ENCODE results near the gene SH3BP1. TPM values are rescaled to one million over a fixed set of nuclear protein-coding genes. Genes with fewer than 3 reads are reported as not detected.

Gene SH3BP1
- total RNA-seq, 6 donors from 2014 or later = 11.4 to 58.7 (median 31.1) TPM

DNA sequence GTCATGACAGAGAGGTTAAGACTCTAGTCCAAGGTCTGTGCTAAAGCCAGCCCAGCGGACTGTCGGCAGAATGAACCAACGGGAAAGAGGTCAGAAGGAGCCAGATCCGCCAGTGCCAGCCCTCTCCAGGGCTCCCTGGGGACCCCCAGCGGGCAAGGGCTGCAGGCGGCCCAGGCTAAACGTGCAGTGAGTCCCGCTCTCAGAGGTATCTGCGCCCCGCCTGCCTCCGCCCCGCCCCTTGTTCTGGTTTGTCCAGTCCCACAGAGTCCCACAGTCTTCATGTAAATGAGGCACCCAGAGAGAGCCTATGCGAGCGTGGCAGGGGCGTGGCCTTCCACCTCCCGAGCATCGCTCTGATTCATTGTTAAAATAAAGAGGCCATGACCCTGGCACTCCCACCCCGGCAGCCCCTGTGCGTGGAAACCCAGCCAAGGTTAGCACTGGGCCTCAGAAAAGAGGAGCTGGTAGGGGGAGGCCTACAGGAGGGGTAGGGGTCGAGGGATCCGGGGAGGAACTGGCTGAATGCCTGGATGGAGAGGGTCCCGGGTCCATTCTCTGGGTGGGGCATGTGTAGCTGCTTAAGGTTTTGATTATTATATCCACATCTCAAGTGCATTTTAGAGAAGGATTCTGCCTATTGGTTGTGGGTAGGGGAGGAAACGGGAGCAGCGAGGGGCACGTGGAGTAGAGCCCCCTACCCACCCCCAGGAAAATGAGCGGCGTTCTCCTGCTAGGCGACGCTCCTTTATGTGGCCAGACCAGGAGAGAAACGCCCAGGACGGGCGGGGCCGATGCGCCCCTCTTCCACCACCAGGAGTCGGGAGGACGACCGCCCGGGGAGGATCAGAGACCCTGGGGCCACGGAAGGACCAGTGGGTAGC lies 57.4 kb downstream of the SH3BP1 start, which contains the start of gene TRIOBP:
TSS of gene TRIOBP (plus strand) at position 392 of the 881 bp plus-strand sequence. CDS start 4,318 bp downstream, outside the sequence.
- H3K4me3 ChIP-seq = peak within 1 kb of the TSS in 2 of 4 donors; percentile 13 to 31
- peaks cover under 1 to 29% (median 23%) of the 10 kb centered on the region in 4 donors for H3K36me3 ChIP-seq
- ATAC-seq (ENCODE audit: low FRiP score in 2 of 2) (peak; percentile 97 to 98), DNase-seq (peak; percentile 97)
- no peak within 1 kb of the TSS for H3K27ac ChIP-seq
- peaks cover 7 to 27% (median 16%) of the 10 kb centered on the region in 4 donors for H3K4me1 ChIP-seq
- 16 to 18% methylated on average over 19 to 37 of the region's 39 CpGs for WGBS, 2 donors
- TF ChIP-seq POLR2A (IDR thresholded peaks at IDR 0.05) (no peak), CTCF (IDR thresholded peaks at IDR 0.05) (peak; percentile 40 to 69 (median 46)), POLR2AphosphoS5 (IDR thresholded peaks at IDR 0.05) (peak in 1 of 2 donors; percentile 29)
- no peaks in the 10 kb centered on the region for H3K27me3 ChIP-seq
- no peaks in the 10 kb centered on the region for H3K9me3 ChIP-seq

- no peak for ATAC-seq (ENCODE audit: low FRiP score in 2 of 2)
- H3K27me3 ChIP-seq = no peaks in the 10 kb centered on the region
- H3K36me3 ChIP-seq = peaks cover 0 to 23% (median 17%) of the 10 kb centered on the region in 4 donors
- H3K4me3 ChIP-seq = no peak overlapping the region
- TF ChIP-seq POLR2AphosphoS5 (IDR thresholded peaks at IDR 0.05) (no peak), POLR2A (IDR thresholded peaks at IDR 0.05) (no peak), CTCF (IDR thresholded peaks at IDR 0.05) (no peak), EP300 (IDR thresholded peaks at IDR 0.05) (no peak)
- no peak for DNase-seq
- H3K27ac ChIP-seq = no peak overlapping the region
- WGBS, 2 donors = 53 to 60% methylated on average over 2 to 3 of the region's 3 CpGs
- no peaks in the 10 kb centered on the region for H3K9me3 ChIP-seq
- H3K4me1 ChIP-seq = peaks cover 7 to 27% (median 17%) of the 10 kb centered on the region in 4 donors
Measured at GRCh38 chr22:37697538-37697835, 58.0 kb downstream of the SH3BP1 start.

- ATAC-seq (ENCODE audit: low FRiP score in 2 of 2) = no peak
Measured at GRCh38 chr22:37701141-37701786, 61.8 kb downstream of the SH3BP1 start.

GRCh38 chr22:37703906-37704305 lies 64.4 kb downstream of the SH3BP1 start:
- TF ChIP-seq POLR2A (IDR thresholded peaks at IDR 0.05) = no peak
- no peak for TF ChIP-seq CTCF (IDR thresholded peaks at IDR 0.05)
- TF ChIP-seq EP300 (IDR thresholded peaks at IDR 0.05) = no peak
- no peak for TF ChIP-seq POLR2AphosphoS5 (IDR thresholded peaks at IDR 0.05)
- ATAC-seq (ENCODE audit: low FRiP score in 2 of 2) (no peak), DNase-seq (no peak)

More at GRCh38 chr22:37701141-37701786, 61.8 kb downstream of the SH3BP1 start:
- WGBS, 2 donors = 39 to 40% methylated on average over 4 to 8 of the region's 8 CpGs
- Histone ChIP-seq H3K4me1 (peaks cover 7 to 19% (median 15%) of the 10 kb centered on the region in 4 donors), H3K9me3 (no peaks in the 10 kb centered on the region), H3K4me3 (no peak overlapping the region), H3K27ac (peak overlapping the region in 3 of 4 donors; percentile 15 to 54 (median 26)), H3K36me3 (no peaks in the 10 kb centered on the region), H3K27me3 (no peaks in the 10 kb centered on the region)
- DNase-seq = peak in 1 of 2 donors; percentile 38
- TF ChIP-seq CTCF (IDR thresholded peaks at IDR 0.05) (no peak), EP300 (IDR thresholded peaks at IDR 0.05) (no peak), POLR2A (IDR thresholded peaks at IDR 0.05) (no peak), POLR2AphosphoS5 (IDR thresholded peaks at IDR 0.05) (no peak)

More at GRCh38 chr22:37703906-37704305, 64.4 kb downstream of the SH3BP1 start:
- Histone ChIP-seq H3K4me3 (no peak overlapping the region), H3K4me1 (peaks cover 6 to 13% (median 7%) of the 10 kb centered on the region in 4 donors), H3K36me3 (no peaks in the 10 kb centered on the region), H3K27ac (no peak overlapping the region), H3K27me3 (no peaks in the 10 kb centered on the region), H3K9me3 (no peaks in the 10 kb centered on the region)
- WGBS, 2 donors = 84% methylated on average over 7 of the region's 7 CpGs

All from upper lobe of left lung (tissue), 6 donors.